HG03565 (cell line): Measurements from ENCODE around the gene MRPS11.
"Not testable (repeated sequence)": the region's sequence is repeated elsewhere in the genome, so short reads cannot be mapped to it uniquely, and the experiment has no call there.

Experiments
- ATAC-seq: cut with Tn5 transposase; IDR thresholded peaks from one replicate; pipeline ENCODE4 v1.9.1; 2021; ENCODE audit warnings: mild to moderate bottlenecking, moderate library complexity; ENCODE audit not compliant: unreplicated experiment

Gene MRPS11

GRCh38 chr15:88467073-88467934 is at the start of gene MRPS11, which contains the start of gene MRPL46:
TSS of gene MRPS11 (plus strand) at chr15:88467708. CDS start at chr15:88467718, 10 bp downstream.
TSS of gene MRPL46 (minus strand) at chr15:88467388. CDS start at chr15:88467377, 11 bp downstream.
- ATAC-seq = peak; percentile 84

DNA sequence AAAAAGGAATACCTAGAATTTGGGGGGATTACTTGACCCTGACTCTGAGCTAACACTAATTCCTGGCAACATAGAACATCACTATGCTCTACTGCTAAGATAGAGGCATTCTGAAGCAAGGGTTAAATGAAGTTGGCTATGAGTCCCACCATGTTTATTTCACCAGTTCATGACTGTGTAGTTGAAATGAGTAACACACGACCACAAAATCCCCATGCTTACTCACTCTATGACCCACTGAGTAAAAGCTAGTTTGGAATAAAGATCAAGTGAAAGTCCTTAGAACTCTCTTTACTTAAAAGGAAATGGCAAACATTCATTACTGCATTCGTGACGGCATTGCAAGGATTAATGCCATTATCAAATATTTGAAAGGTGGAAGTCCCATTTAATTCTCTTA is 47.7 kb upstream of the MRPS11 start:
- peak; percentile 89 for ATAC-seq

DNA sequence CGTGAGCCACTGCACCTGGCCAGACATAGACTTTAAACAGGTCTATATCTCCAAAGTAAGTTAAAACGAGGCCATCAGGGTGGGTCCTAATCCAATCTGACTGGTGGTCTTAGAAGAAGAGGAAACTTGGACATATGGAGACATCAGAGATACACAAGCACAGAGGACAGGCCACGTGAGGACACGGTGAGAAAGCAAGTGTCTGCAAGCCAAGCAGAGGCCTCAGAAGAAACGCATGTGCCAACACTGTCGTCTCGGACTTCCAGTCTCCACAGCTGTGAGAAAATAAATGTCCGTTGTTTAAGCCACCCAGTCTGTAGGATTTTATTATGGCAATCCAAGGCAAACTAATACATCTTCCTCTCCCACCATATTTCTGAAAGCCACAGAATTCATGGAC is 44.2 kb upstream of the MRPS11 start:
- no peak for ATAC-seq

DNA sequence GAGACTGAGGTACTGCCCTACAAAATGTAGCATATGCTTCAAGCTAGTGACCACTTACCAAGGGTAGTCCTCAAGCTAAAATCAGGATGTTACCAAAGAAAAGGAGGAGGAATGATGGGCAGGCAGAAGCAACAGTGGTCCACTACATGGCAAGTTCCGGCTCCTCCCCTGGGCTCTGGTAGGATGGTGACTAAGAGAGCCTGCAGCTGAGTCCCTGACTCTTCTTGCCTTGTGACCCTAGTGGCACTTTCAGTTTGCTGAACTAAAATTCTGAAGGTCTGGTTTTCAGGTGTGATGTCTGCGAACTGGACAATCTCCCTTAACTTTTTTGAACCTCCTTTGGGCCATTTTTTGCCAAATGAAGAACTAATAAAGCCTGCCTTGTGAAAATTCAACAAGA is 41.2 kb upstream of the MRPS11 start:
- ATAC-seq = no peak

- ATAC-seq = no peak
Observed at GRCh38 chr15:88428053-88428452, 39.5 kb upstream of the MRPS11 start.

DNA sequence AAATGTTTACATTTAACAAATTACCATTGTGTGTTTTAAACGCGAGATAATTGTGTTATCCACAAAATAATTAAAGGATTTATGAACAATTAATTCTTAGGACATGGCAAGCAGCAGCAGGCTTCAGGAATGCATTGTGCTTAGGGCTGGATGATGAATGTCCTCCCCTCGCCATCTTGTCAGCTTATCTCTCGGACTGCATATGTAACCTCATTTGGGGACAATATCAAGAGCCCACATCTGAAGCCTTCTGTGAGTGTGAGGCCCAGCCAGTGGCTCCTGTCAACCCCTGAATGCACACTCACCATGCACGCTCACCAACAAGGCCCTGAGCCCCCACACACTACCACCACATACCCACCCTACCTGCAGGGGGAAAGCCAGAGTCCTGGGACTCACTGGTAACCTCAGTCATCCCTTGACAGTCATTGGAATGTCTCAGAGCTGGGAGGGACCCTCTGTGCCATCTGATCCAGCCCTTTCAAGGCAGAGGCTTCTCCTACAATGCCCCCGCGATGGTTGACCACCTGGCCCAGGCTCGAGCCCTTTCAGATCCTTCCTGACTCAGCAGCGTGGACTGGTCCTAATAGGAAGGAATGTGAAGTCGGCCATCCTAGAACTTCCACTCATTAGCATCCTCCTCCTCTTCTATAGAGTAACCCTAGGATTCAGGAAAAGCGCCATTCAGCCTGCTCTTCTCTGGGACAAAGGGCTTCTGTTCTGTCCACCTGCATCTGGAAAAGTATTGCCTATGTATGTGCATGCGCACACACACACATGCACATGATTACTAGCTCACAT is 38.5 kb upstream of the MRPS11 start:
- ATAC-seq = no peak

- ATAC-seq = no peak
Observed at GRCh38 chr15:88430051-88430450, 37.5 kb upstream of the MRPS11 start.

DNA sequence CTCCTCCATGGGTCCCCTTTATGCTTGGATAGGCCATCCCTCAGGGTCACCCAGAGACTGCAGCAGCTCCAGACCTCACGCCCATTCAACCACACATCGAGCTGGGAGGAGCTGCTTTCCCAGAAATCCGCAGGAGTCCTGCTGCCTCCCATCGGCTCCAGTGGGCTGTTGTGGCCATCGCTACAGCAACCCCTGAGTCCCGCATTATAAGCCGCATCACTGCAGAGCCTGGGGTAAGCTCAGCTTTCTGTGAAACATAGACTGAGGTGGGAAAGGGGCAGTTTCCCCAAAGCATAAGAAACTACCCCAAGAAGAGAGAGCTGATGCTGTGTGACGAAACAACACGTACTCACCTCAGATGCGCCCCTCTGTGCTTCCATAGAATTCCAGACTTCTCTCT is 36.1 kb upstream of the MRPS11 start:
- no peak for ATAC-seq

DNA sequence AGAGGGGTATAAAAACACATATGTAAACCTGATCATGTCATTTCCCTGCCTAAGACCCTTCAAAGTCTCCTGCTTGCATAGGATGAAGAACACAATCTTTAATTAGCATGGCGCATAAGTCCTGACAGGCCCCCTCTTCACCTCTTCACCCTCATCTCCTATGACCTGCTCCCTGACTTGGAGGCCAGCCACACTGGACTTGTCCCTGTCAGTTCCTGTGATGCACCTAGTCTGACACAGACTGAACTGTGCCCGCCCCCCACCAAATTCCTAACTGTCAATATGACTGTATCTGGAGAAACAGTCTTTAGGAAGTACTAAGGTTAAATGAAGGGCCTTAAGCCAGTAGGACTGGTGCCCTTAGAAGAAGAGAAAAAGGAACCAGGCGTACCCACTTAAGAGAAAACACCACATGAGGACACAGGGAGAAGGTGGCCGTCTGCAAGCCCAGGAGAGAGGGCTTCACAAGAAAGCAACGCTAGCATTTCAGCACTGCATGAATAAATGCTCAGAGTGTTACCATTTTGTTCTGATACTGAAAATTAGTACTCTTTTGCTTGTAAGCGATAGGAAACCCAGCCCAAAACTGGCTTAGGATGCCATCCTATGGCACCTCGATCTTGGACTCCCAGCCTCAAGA is 34.3 kb upstream of the MRPS11 start:
- ATAC-seq = no peak

DNA sequence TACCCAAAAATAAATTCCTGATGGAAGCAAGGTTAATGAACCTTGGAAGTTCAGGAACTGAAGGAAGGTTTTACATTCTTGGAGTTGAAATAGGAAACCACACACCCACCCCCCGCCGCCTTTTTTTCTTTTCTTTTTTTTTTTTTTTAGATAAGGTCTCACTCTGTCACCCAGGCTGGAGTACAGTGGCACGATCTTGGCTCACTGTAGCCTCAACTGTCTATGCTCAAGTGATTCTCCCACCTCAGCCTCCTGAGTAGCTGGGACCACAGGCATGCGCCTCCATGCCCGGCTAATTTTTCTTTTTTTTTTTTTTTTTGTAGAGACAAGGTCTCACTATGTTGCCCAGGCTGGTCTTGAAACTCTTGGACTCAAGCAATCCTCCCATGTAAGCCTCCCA is 33.4 kb upstream of the MRPS11 start:
- not testable (repeated sequence) for ATAC-seq

GRCh38 chr15:88438181-88438580 is 29.3 kb upstream of the MRPS11 start:
- ATAC-seq = no peak

GRCh38 chr15:88440021-88440420 is 27.5 kb upstream of the MRPS11 start:
- no peak for ATAC-seq

DNA sequence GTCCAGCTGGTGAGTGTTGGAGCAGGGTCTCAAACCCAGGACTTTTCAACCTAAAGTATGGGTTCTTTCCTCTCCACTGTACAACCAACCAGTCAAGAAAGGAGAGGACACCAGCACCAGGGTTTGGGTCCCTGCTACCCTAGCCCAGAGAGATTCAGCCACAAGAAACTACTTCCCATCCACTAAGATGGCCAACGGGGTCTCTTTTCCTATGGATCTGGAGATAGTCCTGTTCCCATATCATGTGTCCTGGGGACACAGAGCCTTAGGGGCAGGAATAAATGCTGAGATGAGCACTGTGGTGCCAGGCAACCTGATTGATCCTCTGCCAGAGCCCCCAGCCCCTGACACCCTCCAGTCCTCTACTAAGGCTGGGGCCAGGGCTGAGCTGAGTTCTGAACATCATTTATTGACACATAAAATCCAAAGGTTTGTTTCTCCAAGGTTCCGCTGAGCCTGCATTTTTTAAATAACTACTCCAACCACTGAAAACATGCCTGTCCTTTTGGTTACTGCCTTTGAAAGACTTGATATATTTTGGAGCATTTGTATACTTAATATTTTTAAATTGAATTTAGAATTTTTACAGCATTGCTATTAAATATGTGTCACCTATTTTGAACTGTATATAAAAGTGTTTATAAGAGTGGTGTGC is 26.3 kb upstream of the MRPS11 start:
- ATAC-seq = no peak

DNA sequence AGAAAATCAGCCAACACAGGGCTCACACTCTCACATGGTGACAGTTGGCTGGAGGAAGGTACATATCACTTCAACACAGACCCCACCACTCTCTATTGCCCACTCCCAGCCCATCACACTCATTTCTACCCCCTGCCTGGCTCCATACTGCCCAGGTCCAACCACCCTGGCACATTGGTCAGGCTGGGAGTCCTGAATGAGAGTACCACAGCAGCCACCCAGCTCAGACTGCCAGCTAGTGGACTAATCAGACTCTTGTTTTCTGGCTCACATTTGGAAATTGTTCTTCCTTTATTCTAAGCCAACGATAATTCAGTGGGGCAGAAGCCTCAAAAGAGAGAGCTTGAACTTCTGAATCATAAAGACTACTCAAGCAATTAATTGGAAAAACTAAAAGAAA is 20.3 kb upstream of the MRPS11 start:
- ATAC-seq = no peak

- no peak for ATAC-seq
Observed at GRCh38 chr15:88447741-88448140, 19.8 kb upstream of the MRPS11 start.

GRCh38 chr15:88448991-88449461 is 18.5 kb upstream of the MRPS11 start:
- no peak for ATAC-seq

DNA sequence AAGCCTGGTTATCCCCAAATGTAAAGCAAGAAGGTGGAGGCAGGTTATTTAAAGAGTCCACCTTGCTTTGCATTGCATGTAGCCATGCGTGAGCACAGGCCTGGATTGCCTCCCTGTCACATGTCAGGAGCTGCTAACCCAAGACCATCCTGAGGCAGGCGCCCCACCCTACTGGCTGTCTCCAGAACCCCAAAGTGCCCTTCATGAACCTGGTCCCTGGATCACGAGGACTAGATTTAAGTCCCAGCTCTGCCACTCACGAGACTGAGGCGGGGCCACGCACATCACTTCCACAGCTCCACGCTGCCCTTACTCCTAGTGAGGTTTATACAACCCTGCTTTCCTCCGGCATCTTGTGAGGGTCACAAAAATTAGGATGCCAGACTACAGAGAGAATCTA is 17.9 kb upstream of the MRPS11 start:
- ATAC-seq = no peak

- ATAC-seq = peak; percentile 69
Observed at GRCh38 chr15:88450125-88450798, 17.2 kb upstream of the MRPS11 start.

DNA sequence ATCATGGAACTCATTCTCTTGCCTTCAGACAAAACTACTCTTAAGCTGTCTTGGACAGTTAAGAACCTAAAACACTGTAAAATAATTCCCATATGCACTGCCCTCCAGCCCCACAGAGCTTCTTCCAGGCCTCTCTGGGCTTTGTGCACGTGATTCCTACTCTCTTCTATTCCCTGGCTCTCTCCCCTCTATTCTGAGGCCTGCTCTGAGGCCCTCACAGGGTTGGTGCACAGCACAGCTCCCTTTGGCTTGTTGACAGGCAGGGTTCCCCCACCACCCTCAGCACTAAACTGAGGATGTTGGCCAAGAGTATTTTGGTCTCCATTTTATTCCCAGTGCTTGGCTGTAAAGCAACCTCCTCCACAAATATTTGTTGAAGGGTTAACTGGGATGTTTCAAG is 13.9 kb upstream of the MRPS11 start:
- ATAC-seq = no peak

- ATAC-seq = no peak
Observed at GRCh38 chr15:88454236-88454635, 13.3 kb upstream of the MRPS11 start.
